ENCODE results near the gene RSPH10B2. TPM values are rescaled to one million over a fixed set of nuclear protein-coding genes. Genes with fewer than 3 reads are reported as not detected.

Gene RSPH10B2
- polyA plus RNA-seq, 1 of the 3 experiments (the other 2 are of a cell fraction), result 0.10 TPM

DNA sequence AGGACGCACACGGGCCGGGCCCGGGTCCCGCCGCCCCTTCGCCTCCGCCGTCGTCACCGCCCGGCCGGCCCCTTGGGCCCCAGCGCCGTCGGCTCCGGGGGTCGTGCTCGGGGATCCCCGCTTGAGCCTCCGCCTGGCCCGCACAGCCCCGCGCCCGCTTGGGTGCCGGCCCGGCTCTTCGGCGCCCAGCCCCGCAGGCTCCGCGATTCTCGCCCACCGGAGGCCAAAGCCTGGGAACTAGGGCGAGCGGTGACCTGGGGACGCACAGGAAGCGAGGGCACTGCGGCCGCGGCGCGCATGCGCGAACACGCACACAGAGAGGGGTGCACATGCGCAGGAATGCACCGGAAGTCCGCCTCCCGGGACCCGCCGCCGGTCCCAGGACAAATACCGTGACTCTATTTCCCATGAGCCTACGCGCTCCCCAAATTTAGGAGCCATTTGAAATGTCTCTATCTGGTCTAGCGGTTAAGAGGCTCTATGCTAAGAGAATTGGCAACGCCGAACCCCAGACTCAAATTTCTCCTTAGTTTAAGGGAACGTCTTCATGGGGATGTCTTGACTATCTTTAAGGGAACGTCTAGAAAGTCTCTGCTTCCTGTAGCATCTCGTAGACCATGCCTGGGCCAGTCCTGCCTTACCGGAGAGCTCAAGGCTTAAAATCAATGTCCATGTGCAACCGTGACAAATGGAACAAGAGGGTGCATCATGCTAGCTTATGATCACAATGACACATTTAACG lies 47.1 kb upstream of the RSPH10B2 start, which contains the start of gene ZNF12:
ZNF12 (minus strand) TSS at position 282 of the 742 bp plus-strand sequence. CDS start 1,774 bp downstream, outside the sequence.
- H3K4me3 ChIP-seq (ENCODE audit: low read depth in 2 of 2, low read length in 1 of 2), result peak within 1 kb of the TSS; percentile 58 to 88
- ChIA-PET CTCF (no interaction called here), POLR2A (no interaction called here)
- no peaks in the 10 kb centered on the region for H3K27me3 ChIP-seq (ENCODE audit: insufficient read depth)
- peaks cover 44% of the 10 kb centered on the region for H3K79me2 ChIP-seq (ENCODE audit: insufficient read depth)
- WGBS (ENCODE audit: low lambda C conversion rate), result 4% methylated on average over 34 of the region's 65 CpGs
- H3K4me2 ChIP-seq, result peak within 1 kb of the TSS; percentile 87
- peaks cover 8% of the 10 kb centered on the region for H3F3A ChIP-seq (replicated peaks; ENCODE audit: insufficient read depth)
- H2AFZ ChIP-seq (ENCODE audit: low read depth), result peak within 1 kb of the TSS; percentile 90
- H3K9me3 ChIP-seq, result peaks cover 13% of the 10 kb centered on the region; the same call in 1 of the 2 replicates
- peak within 1 kb of the TSS; percentile 92 for H3K9ac ChIP-seq
- H4K20me1 ChIP-seq (ENCODE audit: insufficient read depth), result no peaks in the 10 kb centered on the region
- peak; percentile 99 for DNase-seq
- peak within 1 kb of the TSS; percentile 60 to 75 for H3K27ac ChIP-seq (ENCODE audit: low read depth in 2 of 2, low read length in 1 of 2)
- H3K4me1 ChIP-seq (ENCODE audit: control insufficient read depth in 1 of 2, insufficient read depth in 2 of 2, low read depth in 1 of 2, low read length in 1 of 2), result peaks cover 0 to 4% of the 10 kb centered on the region in 2 experiments; a peak in 1 of 4 replicates
- no peaks in the 10 kb centered on the region for H3K9me2 ChIP-seq
- H3K36me3 ChIP-seq (replicated peaks in 1 of 2; ENCODE audit: control insufficient read depth in 1 of 2, insufficient read depth in 2 of 2, low read length in 1 of 2), result peaks cover 19 to 33% of the 10 kb centered on the region in 2 experiments
- no peak for TF ChIP-seq TCF12 (IDR thresholded peaks at IDR 0.05)
- TF ChIP-seq, protein P1, sequence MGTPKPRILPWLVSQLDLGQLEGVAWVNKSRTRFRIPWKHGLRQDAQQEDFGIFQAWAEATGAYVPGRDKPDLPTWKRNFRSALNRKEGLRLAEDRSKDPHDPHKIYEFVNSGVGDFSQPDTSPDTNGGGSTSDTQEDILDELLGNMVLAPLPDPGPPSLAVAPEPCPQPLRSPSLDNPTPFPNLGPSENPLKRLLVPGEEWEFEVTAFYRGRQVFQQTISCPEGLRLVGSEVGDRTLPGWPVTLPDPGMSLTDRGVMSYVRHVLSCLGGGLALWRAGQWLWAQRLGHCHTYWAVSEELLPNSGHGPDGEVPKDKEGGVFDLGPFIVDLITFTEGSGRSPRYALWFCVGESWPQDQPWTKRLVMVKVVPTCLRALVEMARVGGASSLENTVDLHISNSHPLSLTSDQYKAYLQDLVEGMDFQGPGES (IDR thresholded peaks at IDR 0.05; ENCODE audit: low read depth, low read length), result no peak
- TF ChIP-seq RAD21 (IDR thresholded peaks at IDR 0.05; ENCODE audit: low read length), result no peak
- TF ChIP-seq GABPA (IDR thresholded peaks at IDR 0.05; ENCODE audit: low read depth), result peak; percentile 83
- TF ChIP-seq RXRA (IDR thresholded peaks at IDR 0.05; ENCODE audit: borderline replicate concordance, low read depth), result no peak
- no peak for TF ChIP-seq PBX3 (IDR thresholded peaks at IDR 0.05)
- TF ChIP-seq SIN3A (IDR thresholded peaks at IDR 0.05; ENCODE audit: borderline replicate concordance, low read depth, low read length), result no peak
- peak; percentile 99 for TF ChIP-seq NRF1 (IDR thresholded peaks at IDR 0.05; ENCODE audit: low read depth, low read length)
- TF ChIP-seq, protein P2, sequence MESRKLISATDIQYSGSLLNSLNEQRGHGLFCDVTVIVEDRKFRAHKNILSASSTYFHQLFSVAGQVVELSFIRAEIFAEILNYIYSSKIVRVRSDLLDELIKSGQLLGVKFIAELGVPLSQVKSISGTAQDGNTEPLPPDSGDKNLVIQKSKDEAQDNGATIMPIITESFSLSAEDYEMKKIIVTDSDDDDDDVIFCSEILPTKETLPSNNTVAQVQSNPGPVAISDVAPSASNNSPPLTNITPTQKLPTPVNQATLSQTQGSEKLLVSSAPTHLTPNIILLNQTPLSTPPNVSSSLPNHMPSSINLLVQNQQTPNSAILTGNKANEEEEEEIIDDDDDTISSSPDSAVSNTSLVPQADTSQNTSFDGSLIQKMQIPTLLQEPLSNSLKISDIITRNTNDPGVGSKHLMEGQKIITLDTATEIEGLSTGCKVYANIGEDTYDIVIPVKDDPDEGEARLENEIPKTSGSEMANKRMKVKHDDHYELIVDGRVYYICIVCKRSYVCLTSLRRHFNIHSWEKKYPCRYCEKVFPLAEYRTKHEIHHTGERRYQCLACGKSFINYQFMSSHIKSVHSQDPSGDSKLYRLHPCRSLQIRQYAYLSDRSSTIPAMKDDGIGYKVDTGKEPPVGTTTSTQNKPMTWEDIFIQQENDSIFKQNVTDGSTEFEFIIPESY (IDR thresholded peaks at IDR 0.05; ENCODE audit: borderline replicate concordance, low read depth), result no peak
- TF ChIP-seq FOXJ3 (CRISPR knock-in tag; IDR thresholded peaks at IDR 0.05), result 0 out of 2 replicates have a peak, but pooled peaks have one; percentile 30
- no peak for TF ChIP-seq JUND (IDR thresholded peaks at IDR 0.05)
- TF ChIP-seq ELF1 (IDR thresholded peaks at IDR 0.05), result peak; percentile 75
- no peak for TF ChIP-seq FOXM1 (IDR thresholded peaks at IDR 0.05; ENCODE audit: low read depth)
- no peak for TF ChIP-seq RFX5 (IDR thresholded peaks at IDR 0.05; ENCODE audit: low read length)
- TF ChIP-seq REST (IDR thresholded peaks at IDR 0.05; ENCODE audit: low read depth, low read length), result no peak
- TF ChIP-seq TEAD4 (IDR thresholded peaks at IDR 0.05; ENCODE audit: borderline replicate concordance, insufficient read depth), result no peak
- no peak for TF ChIP-seq NFIC (IDR thresholded peaks at IDR 0.05; ENCODE audit: borderline replicate concordance)
- TF ChIP-seq YY1 (IDR thresholded peaks at IDR 0.05; ENCODE audit: low read depth), result 0 out of 2 replicates have a peak, but pooled peaks have one; percentile 39
- TF ChIP-seq MXI1 (IDR thresholded peaks at IDR 0.05; ENCODE audit: low read depth, low read length), result peak; percentile 68; the same call in 1 of the 2 replicates
- TF ChIP-seq USF2 (IDR thresholded peaks at IDR 0.05; ENCODE audit: borderline replicate concordance, low read depth, low read length), result no peak
- peak; percentile 87 for TF ChIP-seq POLR2AphosphoS5 (IDR thresholded peaks at IDR 0.05; ENCODE audit: low read depth, low read length)
- TF ChIP-seq RCOR1 (IDR thresholded peaks at IDR 0.05; ENCODE audit: low read length), result no peak; the same call in 1 of the 2 replicates
- TF ChIP-seq, protein P3, sequence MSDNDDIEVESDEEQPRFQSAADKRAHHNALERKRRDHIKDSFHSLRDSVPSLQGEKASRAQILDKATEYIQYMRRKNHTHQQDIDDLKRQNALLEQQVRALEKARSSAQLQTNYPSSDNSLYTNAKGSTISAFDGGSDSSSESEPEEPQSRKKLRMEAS (IDR thresholded peaks at IDR 0.05; ENCODE audit: low read depth), result peak; percentile 76
- TF ChIP-seq USF1 (IDR thresholded peaks at IDR 0.05; ENCODE audit: borderline replicate concordance, low read depth), result no peak

All from SK-N-SH (cell line).